HCT116 (cell line): ENCODE results near the gene OR2S2. TPM values are rescaled to one million over a fixed set of nuclear protein-coding genes. Genes with fewer than 3 reads are reported as not detected.

Experiments used
- ATAC-seq: fragments of 200-7000 bp; cut with Tn5 transposase; 2 replicates; pipeline ENCODE4 v1.9.1; 2020; ENCODE audit warnings: mild to moderate bottlenecking, moderate library complexity
- BruUV-seq: library from RNA; stranded (reverse); fragments of 400-500 nt; replicated peaks from 2 replicates; lab custom pipeline; 2021; lab: Mats Ljungman, UMichigan
- CTCF ChIA-PET: fragments of 300-600 bp; sonication (Branson Sonifier 250); formaldehyde crosslinking; loops from one replicate; lab custom pipeline; 2021; ENCODE audit warnings: antibody characterized with exemption; lab: Charles Lee
- POLR2A ChIA-PET: fragments of 300-600, 350-600 bp; sonication (Branson Sonifier 250); formaldehyde crosslinking; loops from one replicate; lab custom pipeline; 2021; ENCODE audit warnings: antibody characterized with exemption; lab: Charles Lee
- RAD21 ChIA-PET, 2 experiments: fragments of 300-600 bp; sonication (Branson Sonifier 250); formaldehyde crosslinking; loops; one replicate each; lab custom pipeline; 2023; ENCODE audit warnings: low total read pairs in 2 of 2; ENCODE audit not compliant: uncharacterized antibody in 2 of 2, unreplicated experiment in 2 of 2, low non-redundant PET in 1 of 2; lab: Charles Lee
- DNase-seq: peaks from one replicate; pipeline ENCODE4 v3.0.0-alpha.2; 2010; ENCODE audit warnings: low read depth, low spot score
- H2AFZ ChIP-seq: fragments of 200-600 bp; shearing (Covaris generic), sonication (generic); 2 replicates; pipeline ENCODE4 v1.6.1; 2017; ENCODE audit warnings: low read depth, mixed run types, mixed read lengths, antibody characterized with exemption, low read length; ENCODE audit not compliant: poor library complexity, severe bottlenecking
- H3K27ac ChIP-seq: 2 replicates; pipeline ENCODE4 v1.5.1; 2012; ENCODE audit warnings: low read depth, low read length
- H3K27me3 ChIP-seq: fragments of 200-600 bp; sonication (generic); 2 replicates; pipeline ENCODE4 v1.6.1; 2016; ENCODE audit warnings: mixed run types, low read length, mixed read lengths; ENCODE audit not compliant: insufficient read depth
- H3K36me3 ChIP-seq, 2 experiments: fragments of 200-500 bp in 1 of 2; fragments of 200-600 bp in 1 of 2; sonication (Bioruptor generic) in 1 of 2; sonication (generic) in 1 of 2; 2 replicates each; pipeline versions ENCODE4 v1.5.1 to v1.6.1; 2014 to 2016; ENCODE audit warnings: low read length in 2 of 2, inconsistent platforms in 1 of 2, mixed read lengths in 1 of 2, mixed run types in 1 of 2; ENCODE audit not compliant: insufficient read depth in 2 of 2, control insufficient read depth in 1 of 2
- H3K4me1 ChIP-seq, 2 experiments: fragments of 200-600 bp in 1 of 2; sonication (generic) in 1 of 2; 2 replicates each; pipeline versions ENCODE4 v1.5.1 to v1.6.1; 2012 to 2017; ENCODE audit warnings: low read length in 2 of 2, inconsistent platforms in 1 of 2, mild to moderate bottlenecking in 1 of 2, mixed read lengths in 1 of 2, mixed run types in 1 of 2, moderate library complexity in 1 of 2; ENCODE audit not compliant: insufficient read depth in 2 of 2, control insufficient read depth in 1 of 2
- H3K4me2 ChIP-seq: fragments of 200-600 bp; sonication (generic); 2 replicates; pipeline ENCODE4 v1.6.1; 2017; ENCODE audit warnings: mixed run types, low read length, mixed read lengths
- H3K4me3 ChIP-seq, 2 experiments: fragments of 200-600 bp in 1 of 2; sonication (generic) in 1 of 2; replicated peaks in 1 of 2; 2 replicates each; pipeline ENCODE4 v1.5.1; 2011 to 2016; ENCODE audit warnings: low read length in 2 of 2, control low read depth in 1 of 2, low read depth in 1 of 2, mild to moderate bottlenecking in 1 of 2, mixed read lengths in 1 of 2, mixed run types in 1 of 2
- H3K79me2 ChIP-seq: fragments of 200-600 bp; sonication (generic); 2 replicates; pipeline ENCODE4 v1.6.1; 2017; ENCODE audit warnings: mild to moderate bottlenecking, mixed run types, low read length, moderate library complexity, mixed read lengths; ENCODE audit not compliant: insufficient read depth
- H3K9ac ChIP-seq: fragments of 200-600 bp; sonication (generic); 2 replicates; pipeline ENCODE4 v1.6.1; 2016; ENCODE audit warnings: low read length, mixed read lengths
- H3K9me2 ChIP-seq: fragments of 200-600 bp; sonication (generic), shearing (Covaris generic); 2 replicates; pipeline ENCODE4 v1.6.1; 2017; ENCODE audit warnings: mixed run types, mild to moderate bottlenecking, moderate library complexity; ENCODE audit not compliant: insufficient read depth
- H3K9me3 ChIP-seq, 2 experiments: fragments of 200-500 bp in 1 of 2; fragments of 200-600 bp in 1 of 2; sonication (Bioruptor generic) in 1 of 2; sonication (generic) in 1 of 2; 2 replicates each; pipeline ENCODE4 v1.6.1; 2014 to 2017; ENCODE audit warnings: low read length in 2 of 2, mixed read lengths in 2 of 2, inconsistent platforms in 1 of 2, low read depth in 1 of 2, mild to moderate bottlenecking in 1 of 2, mixed run types in 1 of 2, moderate library complexity in 1 of 2; ENCODE audit not compliant: control insufficient read depth in 1 of 2, insufficient read depth in 1 of 2
- H4K20me1 ChIP-seq: fragments of 200-600 bp; sonication (generic), shearing (Covaris generic); 2 replicates; pipeline ENCODE4 v1.6.1; 2017; ENCODE audit warnings: mixed run types, mild to moderate bottlenecking, moderate library complexity; ENCODE audit not compliant: insufficient read depth
- ATF3 ChIP-seq: IDR thresholded peaks from 2 replicates; pipeline ENCODE4 v1.6.1; 2012
- CBX3 ChIP-seq: IDR thresholded peaks from 2 replicates; pipeline ENCODE4 v1.6.1; 2012; ENCODE audit warnings: low read depth
- CEBPB ChIP-seq: IDR thresholded peaks from 2 replicates; pipeline ENCODE4 v1.6.1; 2012; ENCODE audit warnings: low read depth
- CTCF ChIP-seq, 3 experiments: fragments of 200-600 bp in 1 of 3; sonication (generic) in 1 of 3; IDR thresholded peaks in 2 of 3; conservative IDR thresholded peaks in 1 of 3; 2 replicates each; pipeline ENCODE4 v1.5.1; 2012 to 2017; ENCODE audit warnings: low read depth in 2 of 3, low read length in 2 of 3, antibody characterized with exemption in 1 of 3, borderline replicate concordance in 1 of 3, control low read depth in 1 of 3, mild to moderate bottlenecking in 1 of 3, mixed read lengths in 1 of 3, mixed run types in 1 of 3, moderate library complexity in 1 of 3; ENCODE audit not compliant: insufficient read depth in 1 of 3
- EZH2phosphoT487 ChIP-seq: fragments of 200-600 bp; IDR thresholded peaks from 2 replicates; pipeline ENCODE4 v1.6.1; 2018; ENCODE audit warnings: antibody characterized with exemption, borderline replicate concordance
- FOSL1 ChIP-seq: IDR thresholded peaks from 2 replicates; pipeline ENCODE4 v1.6.1; 2012; ENCODE audit warnings: low read depth
- JUND ChIP-seq: IDR thresholded peaks from 2 replicates; pipeline ENCODE4 v1.6.1; 2012
- POLR2AphosphoS5 ChIP-seq: IDR thresholded peaks from 2 replicates; pipeline ENCODE4 v1.6.1; 2011; ENCODE audit warnings: mild to moderate bottlenecking, low read depth, low read length, moderate library complexity
- REST ChIP-seq: IDR thresholded peaks from 2 replicates; pipeline ENCODE4 v1.6.1; 2012; ENCODE audit warnings: low read depth
- SIN3A ChIP-seq: IDR thresholded peaks from 2 replicates; pipeline ENCODE4 v1.6.1; 2012; ENCODE audit warnings: low read depth
- SRF ChIP-seq: IDR thresholded peaks from 2 replicates; pipeline ENCODE4 v1.6.1; 2012; ENCODE audit warnings: low read depth
- YY1 ChIP-seq: IDR thresholded peaks from 2 replicates; pipeline ENCODE4 v1.6.1; 2011; ENCODE audit warnings: low read length, low read depth, moderate library complexity, mild to moderate bottlenecking; ENCODE audit not compliant: insufficient replicate concordance; ENCODE audit errors: extremely low read depth
- ZBTB33 ChIP-seq: IDR thresholded peaks from 2 replicates; pipeline ENCODE4 v1.6.1; 2011; ENCODE audit warnings: mild to moderate bottlenecking, low read length, moderate library complexity; ENCODE audit not compliant: insufficient replicate concordance; ENCODE audit errors: extremely low read depth
- ZFX ChIP-seq: fragments of 450-650 bp; IDR thresholded peaks from 2 replicates; pipeline ENCODE4 v1.6.1; 2017
- ZNF274 ChIP-seq: fragments of 200-500 bp; sonication (Bioruptor generic); IDR thresholded peaks from 2 replicates; pipeline ENCODE4 v1.6.1; 2014; ENCODE audit warnings: mild to moderate bottlenecking, low read depth, low read length, inconsistent platforms
- intact Hi-C: fragments of 100-400 bp; cut with micrococcal nuclease; formaldehyde crosslinking; loops from 2 replicates; pipeline ENCODE4 v1.10.0; 2022
- total RNA-seq: library from RNA; stranded (reverse); gene quantifications from one replicate; pipeline ENCODE4 v1.2.1, GENCODE V29; 2021; ENCODE audit not compliant: unreplicated experiment

OR2S2 gene
- total RNA-seq, 1 experiment from 2014 or later = not detected

GRCh38 chr9:35952526-35953191 lies 5.3 kb downstream of the OR2S2 start:
- Histone ChIP-seq H3K9me3 (no peaks in the 10 kb centered on the region), H3K4me2 (no peak overlapping the region), H3K4me3 (no peak overlapping the region), H3K27me3 (no peaks in the 10 kb centered on the region), H3K27ac (no peak overlapping the region), H3K9ac (no peak overlapping the region), H3K4me1 (peaks cover 9 to 22% of the 10 kb centered on the region in 2 experiments), H3K36me3 (no peaks in the 10 kb centered on the region), H2AFZ (no peak overlapping the region), H4K20me1 (no peaks in the 10 kb centered on the region), H3K79me2 (no peaks in the 10 kb centered on the region), H3K9me2 (no peaks in the 10 kb centered on the region)
- RAD21 ChIA-PET = no interaction called here
- ATAC-seq = no peak
- TF ChIP-seq YY1 (no peak), SIN3A (no peak), REST (no peak), EZH2phosphoT487 (no peak), ATF3 (no peak), JUND (no peak), ZNF274 (no peak), CEBPB (no peak), ZBTB33 (no peak), FOSL1 (no peak), POLR2AphosphoS5 (no peak), CBX3 (no peak), ZFX (no peak), SRF (no peak), CTCF (IDR thresholded peaks at IDR 0.05 in 2 of 3, conservative IDR thresholded peaks at IDR 0.05 in 1 of 3; ENCODE audit: borderline replicate concordance in 1 of 3, insufficient read depth in 1 of 3, low read depth in 2 of 3, low read length in 2 of 3) (no peak)
- DNase-seq = no peak
- intact Hi-C loops = no loop called here
- POLR2A ChIA-PET = no interaction called here
- CTCF ChIA-PET = interaction anchor here (1.0 kb wide), 1 partner anchor 71 kb away, joined by 4 read pairs; no protein-coding TSS in a partner anchor
- no TSS peak for BruUV-seq
